ENCODE results near the gene ALDH7A1. TPM values are rescaled to one million over a fixed set of nuclear protein-coding genes. Genes with fewer than 3 reads are reported as not detected.
"Not testable (repeated sequence)": the region's sequence is repeated elsewhere in the genome, so short reads cannot be mapped to it uniquely, and the experiment has no call there.

Gene ALDH7A1
- total RNA-seq, 1 donor, result 34.5 TPM

GRCh38 chr5:126628102-126628501, 33.1 kb upstream of the ALDH7A1 start:
- no peak overlapping the region for H3K4me3 ChIP-seq (ENCODE audit: low read depth, low read length)
- TF ChIP-seq CTCF (IDR thresholded peaks at IDR 0.05; ENCODE audit: insufficient read depth, low read depth, low read length), result no peak
- no peak for DNase-seq (ENCODE audit: low read depth)

GRCh38 chr5:126624534-126624933, 29.5 kb upstream of the ALDH7A1 start:
- no peak overlapping the region for H3K4me3 ChIP-seq (ENCODE audit: low read depth, low read length)
- DNase-seq (ENCODE audit: low read depth), result peak; percentile 91
- TF ChIP-seq CTCF (IDR thresholded peaks at IDR 0.05; ENCODE audit: insufficient read depth, low read depth, low read length), result no peak

- DNase-seq (ENCODE audit: low read depth), result no peak
- no peak for TF ChIP-seq CTCF (IDR thresholded peaks at IDR 0.05; ENCODE audit: insufficient read depth, low read depth, low read length)
- H3K4me3 ChIP-seq (ENCODE audit: low read depth, low read length), result no peak overlapping the region
These were observed 24.8 kb upstream of the ALDH7A1 start for GRCh38 chr5:126619781-126620180.

GRCh38 chr5:126617603-126618002, 22.6 kb upstream of the ALDH7A1 start:
- DNase-seq (ENCODE audit: low read depth); H3K4me3 ChIP-seq (ENCODE audit: low read depth, low read length): not testable (repeated sequence)

- TF ChIP-seq CTCF (IDR thresholded peaks at IDR 0.05; ENCODE audit: insufficient read depth, low read depth, low read length), result no peak
- H3K4me3 ChIP-seq (ENCODE audit: low read depth, low read length), result no peak overlapping the region
- no peak for DNase-seq (ENCODE audit: low read depth)
These were observed 20.3 kb upstream of the ALDH7A1 start for GRCh38 chr5:126615286-126615685.

GRCh38 chr5:126613941-126614592, 19.0 kb upstream of the ALDH7A1 start:
- no peak for TF ChIP-seq CTCF (IDR thresholded peaks at IDR 0.05; ENCODE audit: insufficient read depth, low read depth, low read length)
- no peak overlapping the region for H3K4me3 ChIP-seq (ENCODE audit: low read depth, low read length)
- no peak for DNase-seq (ENCODE audit: low read depth)

- no peak overlapping the region for H3K4me3 ChIP-seq (ENCODE audit: low read depth, low read length)
- DNase-seq (ENCODE audit: low read depth), result no peak
- TF ChIP-seq CTCF (IDR thresholded peaks at IDR 0.05; ENCODE audit: insufficient read depth, low read depth, low read length), result no peak
These were observed 15.6 kb upstream of the ALDH7A1 start for GRCh38 chr5:126610616-126611015.
